ENCODE measurements around the gene CHPF2. TPM values are rescaled to one million over a fixed set of nuclear protein-coding genes. Genes with fewer than 3 reads are reported as not detected.

The CHPF2 gene
- polyA plus RNA-seq, 4 donors, result 11.6 to 27.2 (median 18.1) TPM

- DNase-seq, result no peak
- Histone ChIP-seq H3K27me3 (ENCODE audit: control insufficient read depth in 3 of 3, insufficient read depth in 3 of 3, low read length in 3 of 3) (peaks cover 0 to 47% (median 0%) of the 10 kb centered on the region in 3 donors), H3K4me1 (ENCODE audit: control insufficient read depth in 3 of 3, insufficient read depth in 2 of 3, low read depth in 1 of 3, low read length in 2 of 3) (no peaks in the 10 kb centered on the region), H3K27ac (ENCODE audit: low read depth in 1 of 3, low read length in 2 of 3) (no peak overlapping the region), H3K36me3 (ENCODE audit: control insufficient read depth in 3 of 3, insufficient read depth in 2 of 3, low read depth in 1 of 3, low read length in 3 of 3) (no peaks in the 10 kb centered on the region), H3K9me3 (ENCODE audit: control insufficient read depth in 2 of 2, insufficient read depth in 1 of 2, low read depth in 1 of 2, low read length in 1 of 2) (no peaks in the 10 kb centered on the region), H3K4me3 (ENCODE audit: low read depth in 1 of 3, low read length in 3 of 3) (no peak overlapping the region)
- FAIRE-seq, result no peak
- WGBS, 3 donors, result 71 to 80% (median 76%) methylated on average over 4 of the region's 4 CpGs
Observed at GRCh38 chr7:151201751-151202150, 30.5 kb upstream of the CHPF2 start.

- Histone ChIP-seq H3K9me3 (ENCODE audit: control insufficient read depth in 2 of 2, insufficient read depth in 1 of 2, low read depth in 1 of 2, low read length in 1 of 2) (no peaks in the 10 kb centered on the region), H3K27ac (ENCODE audit: low read depth in 1 of 3, low read length in 2 of 3) (no peak overlapping the region), H3K4me3 (ENCODE audit: low read depth in 1 of 3, low read length in 3 of 3) (no peak overlapping the region), H3K27me3 (ENCODE audit: control insufficient read depth in 3 of 3, insufficient read depth in 3 of 3, low read length in 3 of 3) (peaks cover 0 to 45% (median 0%) of the 10 kb centered on the region in 3 donors), H3K36me3 (ENCODE audit: control insufficient read depth in 3 of 3, insufficient read depth in 2 of 3, low read depth in 1 of 3, low read length in 3 of 3) (no peaks in the 10 kb centered on the region), H3K4me1 (ENCODE audit: control insufficient read depth in 3 of 3, insufficient read depth in 2 of 3, low read depth in 1 of 3, low read length in 2 of 3) (no peaks in the 10 kb centered on the region)
- FAIRE-seq, result no peak
- no peak for DNase-seq
- WGBS, 3 donors, result 86 to 91% (median 90%) methylated on average over 9 of the region's 9 CpGs
Observed at GRCh38 chr7:151202836-151203235, 29.4 kb upstream of the CHPF2 start.

DNA sequence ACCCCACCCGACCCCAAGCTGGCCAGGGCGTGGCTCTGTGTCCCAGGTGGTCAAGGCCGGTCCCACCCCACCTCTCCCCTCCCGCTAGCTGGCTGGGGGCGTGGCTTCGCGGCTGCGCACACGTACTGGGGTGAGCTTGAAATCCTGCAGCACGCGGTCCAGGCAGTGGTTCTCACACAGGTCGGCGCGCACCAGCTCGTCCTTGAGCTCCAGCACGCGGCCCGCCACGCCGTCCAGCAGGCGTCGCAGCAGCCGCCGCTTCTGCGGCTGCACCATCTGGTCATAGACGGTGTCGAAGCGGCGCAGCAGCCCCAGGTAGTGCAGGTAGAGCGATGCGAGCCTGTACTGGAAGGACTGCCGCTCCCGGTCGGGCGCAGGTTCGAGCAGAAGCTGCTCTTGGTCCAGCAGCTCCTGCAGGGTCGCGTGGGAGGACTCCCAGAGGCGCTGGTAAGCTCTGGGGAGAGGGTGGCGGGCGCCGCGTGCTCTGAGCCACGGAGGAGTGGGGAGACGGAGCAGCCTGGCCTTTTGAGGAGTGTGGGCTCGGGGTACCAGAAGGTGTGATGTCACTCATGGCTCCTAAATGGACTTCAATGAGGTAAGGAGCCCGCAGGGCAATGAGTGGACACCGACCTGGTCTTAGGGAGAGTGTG is 27.8 kb upstream of the CHPF2 start:
- DNase-seq, result no peak
- Histone ChIP-seq H3K27me3 (ENCODE audit: control insufficient read depth in 3 of 3, insufficient read depth in 3 of 3, low read length in 3 of 3) (peaks cover 0 to 42% (median 0%) of the 10 kb centered on the region in 3 donors), H3K9me3 (ENCODE audit: control insufficient read depth in 2 of 2, insufficient read depth in 1 of 2, low read depth in 1 of 2, low read length in 1 of 2) (no peaks in the 10 kb centered on the region), H3K27ac (ENCODE audit: low read depth in 1 of 3, low read length in 2 of 3) (no peak overlapping the region), H3K4me1 (ENCODE audit: control insufficient read depth in 3 of 3, insufficient read depth in 2 of 3, low read depth in 1 of 3, low read length in 2 of 3) (no peaks in the 10 kb centered on the region), H3K4me3 (ENCODE audit: low read depth in 1 of 3, low read length in 3 of 3) (no peak overlapping the region), H3K36me3 (ENCODE audit: control insufficient read depth in 3 of 3, insufficient read depth in 2 of 3, low read depth in 1 of 3, low read length in 3 of 3) (no peaks in the 10 kb centered on the region)
- no peak for FAIRE-seq
- 61 to 68% (median 65%) methylated on average over 48 of the region's 48 CpGs for WGBS, 3 donors

DNA sequence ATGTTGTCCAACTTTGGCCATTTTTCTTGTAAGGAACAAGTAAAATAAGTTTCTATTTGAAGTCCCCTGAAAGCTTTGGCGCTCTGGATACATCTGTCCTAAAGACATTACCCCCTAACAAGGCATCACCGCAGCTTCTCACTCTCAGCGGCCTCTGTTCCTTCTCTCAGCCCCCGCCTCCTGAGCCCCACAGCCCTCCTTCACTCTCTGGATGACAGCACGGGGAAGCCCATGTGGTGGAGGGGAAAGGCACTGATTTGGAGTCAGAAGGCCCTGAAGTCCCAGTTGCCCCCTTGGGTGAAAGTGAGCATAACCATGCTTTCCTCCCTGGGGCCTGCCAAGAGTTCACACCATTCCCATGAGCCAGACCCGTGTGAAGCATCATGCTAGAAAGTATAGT is 26.6 kb upstream of the CHPF2 start:
- FAIRE-seq (no peak), DNase-seq (no peak)
- no peaks in the 10 kb centered on the region for H3K36me3 ChIP-seq (ENCODE audit: control insufficient read depth in 3 of 3, insufficient read depth in 2 of 3, low read depth in 1 of 3, low read length in 3 of 3)
- peaks cover 0 to 39% (median 0%) of the 10 kb centered on the region in 3 donors for H3K27me3 ChIP-seq (ENCODE audit: control insufficient read depth in 3 of 3, insufficient read depth in 3 of 3, low read length in 3 of 3)
- H3K27ac ChIP-seq (ENCODE audit: low read depth in 1 of 3, low read length in 2 of 3), result no peak overlapping the region
- no peak overlapping the region for H3K4me3 ChIP-seq (ENCODE audit: low read depth in 1 of 3, low read length in 3 of 3)
- H3K9me3 ChIP-seq (ENCODE audit: control insufficient read depth in 2 of 2, insufficient read depth in 1 of 2, low read depth in 1 of 2, low read length in 1 of 2), result no peaks in the 10 kb centered on the region
- WGBS, 3 donors, result 66 to 72% (median 71%) methylated on average over 6 of the region's 6 CpGs
- no peaks in the 10 kb centered on the region for H3K4me1 ChIP-seq (ENCODE audit: control insufficient read depth in 3 of 3, insufficient read depth in 2 of 3, low read depth in 1 of 3, low read length in 2 of 3)

DNA sequence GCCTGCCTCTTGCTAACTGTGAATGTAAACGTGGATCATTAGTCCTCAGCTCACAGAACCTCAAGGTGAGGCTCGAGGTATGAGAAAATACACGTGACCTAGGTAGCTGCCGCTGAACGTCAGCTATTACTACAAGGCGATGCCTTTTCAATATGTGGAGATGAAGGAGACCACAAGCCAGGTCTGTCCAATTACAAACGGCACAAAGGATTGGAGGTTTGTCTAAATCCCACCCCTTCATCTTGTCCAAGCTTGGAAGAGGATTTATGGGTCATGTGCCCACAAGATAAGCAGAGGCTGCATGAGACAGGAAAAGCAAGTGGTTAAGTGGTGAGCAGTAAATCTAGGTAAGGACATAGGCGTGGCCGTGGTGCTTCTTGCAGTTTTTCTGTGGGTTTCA is 25.4 kb upstream of the CHPF2 start:
- 45 to 50% (median 48%) methylated on average over 9 of the region's 9 CpGs for WGBS, 3 donors
- FAIRE-seq (no peak), DNase-seq (peak in 1 of 2 donors; percentile 48)
- Histone ChIP-seq H3K9me3 (ENCODE audit: control insufficient read depth in 2 of 2, insufficient read depth in 1 of 2, low read depth in 1 of 2, low read length in 1 of 2) (no peaks in the 10 kb centered on the region), H3K4me1 (ENCODE audit: control insufficient read depth in 3 of 3, insufficient read depth in 2 of 3, low read depth in 1 of 3, low read length in 2 of 3) (no peaks in the 10 kb centered on the region), H3K36me3 (ENCODE audit: control insufficient read depth in 3 of 3, insufficient read depth in 2 of 3, low read depth in 1 of 3, low read length in 3 of 3) (peaks cover 0 to 4% (median 0%) of the 10 kb centered on the region in 3 donors), H3K4me3 (ENCODE audit: low read depth in 1 of 3, low read length in 3 of 3) (no peak overlapping the region), H3K27me3 (ENCODE audit: control insufficient read depth in 3 of 3, insufficient read depth in 3 of 3, low read length in 3 of 3) (peaks cover 0 to 34% (median 0%) of the 10 kb centered on the region in 3 donors), H3K27ac (ENCODE audit: low read depth in 1 of 3, low read length in 2 of 3) (peak overlapping the region in 2 of 3 donors; percentile 7 to 8)

DNA sequence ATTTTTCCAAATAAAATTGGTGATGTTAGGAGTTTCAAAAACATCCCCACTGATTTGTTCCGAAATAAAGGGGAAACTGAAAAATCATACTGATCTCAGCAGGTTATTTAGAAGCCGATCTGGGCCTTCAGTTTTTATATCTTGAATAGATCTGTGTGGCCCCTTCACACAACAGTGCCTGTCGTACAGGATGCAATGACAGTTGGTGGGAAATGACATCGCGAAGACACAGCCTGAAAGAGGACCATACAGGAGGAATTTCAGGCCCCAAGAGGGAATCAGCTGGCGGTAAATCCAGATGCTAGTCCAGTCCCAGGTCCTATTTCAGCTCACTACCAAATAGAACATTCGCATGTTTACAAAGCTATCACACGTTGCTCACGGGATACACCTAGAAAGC is 25.0 kb upstream of the CHPF2 start:
- no peaks in the 10 kb centered on the region for H3K4me1 ChIP-seq (ENCODE audit: control insufficient read depth in 3 of 3, insufficient read depth in 2 of 3, low read depth in 1 of 3, low read length in 2 of 3)
- peaks cover 0 to 34% (median 0%) of the 10 kb centered on the region in 3 donors for H3K27me3 ChIP-seq (ENCODE audit: control insufficient read depth in 3 of 3, insufficient read depth in 3 of 3, low read length in 3 of 3)
- no peaks in the 10 kb centered on the region for H3K9me3 ChIP-seq (ENCODE audit: control insufficient read depth in 2 of 2, insufficient read depth in 1 of 2, low read depth in 1 of 2, low read length in 1 of 2)
- FAIRE-seq (no peak), DNase-seq (no peak)
- no peak overlapping the region for H3K4me3 ChIP-seq (ENCODE audit: low read depth in 1 of 3, low read length in 3 of 3)
- H3K36me3 ChIP-seq (ENCODE audit: control insufficient read depth in 3 of 3, insufficient read depth in 2 of 3, low read depth in 1 of 3, low read length in 3 of 3), result peaks cover 0 to 5% (median 0%) of the 10 kb centered on the region in 3 donors
- H3K27ac ChIP-seq (ENCODE audit: low read depth in 1 of 3, low read length in 2 of 3), result peak overlapping the region in 1 of 3 donors; percentile 38
- 50 to 63% (median 56%) methylated on average over 9 of the region's 9 CpGs for WGBS, 3 donors

DNA sequence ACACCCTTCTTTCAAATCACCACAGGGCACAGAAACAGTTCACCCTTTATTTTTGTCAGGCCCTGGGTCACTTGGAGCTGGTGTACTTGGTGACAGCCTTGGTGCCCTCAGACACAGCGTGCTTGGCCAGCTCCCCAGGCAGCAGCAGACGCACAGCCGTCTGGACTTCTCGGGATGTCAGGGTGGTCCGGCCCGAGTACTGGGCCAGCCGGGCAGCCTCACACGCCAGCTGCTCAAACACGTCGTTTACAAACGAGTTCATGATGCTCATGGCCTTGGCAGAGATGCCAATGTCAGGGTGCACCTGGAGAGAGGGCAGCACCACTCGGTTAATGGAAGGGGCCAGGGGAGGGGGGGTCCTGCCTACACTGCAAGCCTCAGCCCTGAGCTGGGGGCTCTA is 24.5 kb upstream of the CHPF2 start:
- WGBS, 3 donors, result 54 to 66% (median 58%) methylated on average over 12 of the region's 12 CpGs
- H3K36me3 ChIP-seq (ENCODE audit: control insufficient read depth in 3 of 3, insufficient read depth in 2 of 3, low read depth in 1 of 3, low read length in 3 of 3), result peaks cover 0 to 10% (median 0%) of the 10 kb centered on the region in 3 donors
- H3K9me3 ChIP-seq (ENCODE audit: control insufficient read depth in 2 of 2, insufficient read depth in 1 of 2, low read depth in 1 of 2, low read length in 1 of 2), result no peaks in the 10 kb centered on the region
- H3K27me3 ChIP-seq (ENCODE audit: control insufficient read depth in 3 of 3, insufficient read depth in 3 of 3, low read length in 3 of 3), result peaks cover 0 to 32% (median 0%) of the 10 kb centered on the region in 3 donors
- H3K27ac ChIP-seq (ENCODE audit: low read depth in 1 of 3, low read length in 2 of 3), result peak overlapping the region in 1 of 3 donors; percentile 38
- no peak for DNase-seq
- no peak for FAIRE-seq
- H3K4me3 ChIP-seq (ENCODE audit: low read depth in 1 of 3, low read length in 3 of 3), result no peak overlapping the region
- H3K4me1 ChIP-seq (ENCODE audit: control insufficient read depth in 3 of 3, insufficient read depth in 2 of 3, low read depth in 1 of 3, low read length in 2 of 3), result no peaks in the 10 kb centered on the region

- no peak for DNase-seq
- 58 to 68% (median 66%) methylated on average over 9 of the region's 9 CpGs for WGBS, 3 donors
- Histone ChIP-seq H3K9me3 (ENCODE audit: control insufficient read depth in 2 of 2, insufficient read depth in 1 of 2, low read depth in 1 of 2, low read length in 1 of 2) (no peaks in the 10 kb centered on the region), H3K36me3 (ENCODE audit: control insufficient read depth in 3 of 3, insufficient read depth in 2 of 3, low read depth in 1 of 3, low read length in 3 of 3) (peaks cover 1 to 15% (median 2%) of the 10 kb centered on the region in 3 donors), H3K27ac (ENCODE audit: low read depth in 1 of 3, low read length in 2 of 3) (no peak overlapping the region), H3K4me3 (ENCODE audit: low read depth in 1 of 3, low read length in 3 of 3) (no peak overlapping the region), H3K27me3 (ENCODE audit: control insufficient read depth in 3 of 3, insufficient read depth in 3 of 3, low read length in 3 of 3) (peaks cover 0 to 29% (median 0%) of the 10 kb centered on the region in 3 donors), H3K4me1 (ENCODE audit: control insufficient read depth in 3 of 3, insufficient read depth in 2 of 3, low read depth in 1 of 3, low read length in 2 of 3) (no peaks in the 10 kb centered on the region)
- FAIRE-seq, result no peak
Observed at GRCh38 chr7:151208253-151208862, 23.9 kb upstream of the CHPF2 start.

All from small intestine (tissue), 7 donors.